ENCODE results near the gene EEFSEC. TPM values are rescaled to one million over a fixed set of nuclear protein-coding genes. Genes with fewer than 3 reads are reported as not detected.

Gene EEFSEC
- total RNA-seq, 1 experiment from 2014 or later, result 37.7 TPM

DNA sequence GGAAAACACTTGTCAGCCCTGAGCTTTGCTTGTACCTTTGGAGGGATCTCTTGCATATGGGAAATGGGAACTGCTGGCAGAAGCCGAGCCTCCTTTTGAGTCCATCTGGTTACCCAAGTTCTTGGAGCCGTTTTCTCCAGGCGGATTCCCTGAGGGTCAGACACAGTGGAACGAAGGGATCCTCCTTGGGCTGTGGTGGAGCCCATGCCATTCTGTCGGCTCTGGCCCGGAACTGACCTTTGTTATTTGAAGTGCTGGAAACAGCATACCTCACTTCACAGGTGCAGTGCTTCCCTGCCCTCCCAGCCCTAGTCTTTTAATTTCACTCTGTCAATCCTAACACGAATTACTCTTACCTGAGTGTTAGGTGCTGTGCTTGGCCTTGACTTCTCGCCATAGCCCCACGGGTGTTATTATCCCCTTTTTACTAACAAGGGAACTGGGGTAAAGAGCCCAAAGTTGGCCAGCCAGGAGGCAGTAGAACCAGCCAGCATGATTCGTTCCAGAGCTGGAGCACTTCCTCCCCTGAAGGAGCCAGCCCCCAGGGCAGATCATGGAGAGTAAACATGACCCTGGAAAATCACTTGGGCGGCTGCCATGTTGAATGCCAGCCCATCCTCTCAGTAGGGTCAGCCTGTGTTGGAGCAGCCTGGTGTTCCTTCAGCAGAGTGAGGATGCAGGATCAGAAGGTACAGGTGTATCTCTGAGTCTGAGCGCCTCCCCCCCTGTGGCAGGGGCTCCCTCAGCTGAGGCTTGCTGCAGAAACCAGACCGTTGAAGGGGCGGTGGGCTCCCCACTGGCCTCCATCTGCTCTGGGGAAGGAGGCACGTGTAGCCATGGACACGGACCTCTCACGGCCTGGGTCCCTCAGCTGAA lies 170.2 kb downstream of the EEFSEC start:
- TF ChIP-seq, protein P1, sequence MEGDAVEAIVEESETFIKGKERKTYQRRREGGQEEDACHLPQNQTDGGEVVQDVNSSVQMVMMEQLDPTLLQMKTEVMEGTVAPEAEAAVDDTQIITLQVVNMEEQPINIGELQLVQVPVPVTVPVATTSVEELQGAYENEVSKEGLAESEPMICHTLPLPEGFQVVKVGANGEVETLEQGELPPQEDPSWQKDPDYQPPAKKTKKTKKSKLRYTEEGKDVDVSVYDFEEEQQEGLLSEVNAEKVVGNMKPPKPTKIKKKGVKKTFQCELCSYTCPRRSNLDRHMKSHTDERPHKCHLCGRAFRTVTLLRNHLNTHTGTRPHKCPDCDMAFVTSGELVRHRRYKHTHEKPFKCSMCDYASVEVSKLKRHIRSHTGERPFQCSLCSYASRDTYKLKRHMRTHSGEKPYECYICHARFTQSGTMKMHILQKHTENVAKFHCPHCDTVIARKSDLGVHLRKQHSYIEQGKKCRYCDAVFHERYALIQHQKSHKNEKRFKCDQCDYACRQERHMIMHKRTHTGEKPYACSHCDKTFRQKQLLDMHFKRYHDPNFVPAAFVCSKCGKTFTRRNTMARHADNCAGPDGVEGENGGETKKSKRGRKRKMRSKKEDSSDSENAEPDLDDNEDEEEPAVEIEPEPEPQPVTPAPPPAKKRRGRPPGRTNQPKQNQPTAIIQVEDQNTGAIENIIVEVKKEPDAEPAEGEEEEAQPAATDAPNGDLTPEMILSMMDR (IDR thresholded peaks at IDR 0.05; ENCODE audit: unreplicated experiment), result no peak
- Mint-ChIP-seq H3K4me1 (ENCODE audit: low read depth, unreplicated experiment) (no peaks in the 10 kb centered on the region), H3K4me3 (ENCODE audit: low read depth, unreplicated experiment) (no peak overlapping the region), H3K9me3 (ENCODE audit: low read depth, unreplicated experiment) (no peaks in the 10 kb centered on the region), H3K36me3 (ENCODE audit: insufficient read depth, unreplicated experiment) (no peaks in the 10 kb centered on the region), H3K27me3 (ENCODE audit: unreplicated experiment) (no peaks in the 10 kb centered on the region), H3K27ac (ENCODE audit: unreplicated experiment) (no peak overlapping the region)
- BruUV-seq (replicated peaks), result no TSS peak
- CTCF ChIA-PET, result interaction anchor here (0.6 kb wide), 1 partner anchor 458 kb away, joined by 3 read pairs; no protein-coding TSS in a partner anchor
- intact Hi-C loops (cut with micrococcal nuclease; ENCODE audit: unreplicated experiment), result loop anchor here (10.0 kb wide), 1 partner anchor 149 kb away; no protein-coding TSS in a partner anchor
- no peak for DNase-seq

DNA sequence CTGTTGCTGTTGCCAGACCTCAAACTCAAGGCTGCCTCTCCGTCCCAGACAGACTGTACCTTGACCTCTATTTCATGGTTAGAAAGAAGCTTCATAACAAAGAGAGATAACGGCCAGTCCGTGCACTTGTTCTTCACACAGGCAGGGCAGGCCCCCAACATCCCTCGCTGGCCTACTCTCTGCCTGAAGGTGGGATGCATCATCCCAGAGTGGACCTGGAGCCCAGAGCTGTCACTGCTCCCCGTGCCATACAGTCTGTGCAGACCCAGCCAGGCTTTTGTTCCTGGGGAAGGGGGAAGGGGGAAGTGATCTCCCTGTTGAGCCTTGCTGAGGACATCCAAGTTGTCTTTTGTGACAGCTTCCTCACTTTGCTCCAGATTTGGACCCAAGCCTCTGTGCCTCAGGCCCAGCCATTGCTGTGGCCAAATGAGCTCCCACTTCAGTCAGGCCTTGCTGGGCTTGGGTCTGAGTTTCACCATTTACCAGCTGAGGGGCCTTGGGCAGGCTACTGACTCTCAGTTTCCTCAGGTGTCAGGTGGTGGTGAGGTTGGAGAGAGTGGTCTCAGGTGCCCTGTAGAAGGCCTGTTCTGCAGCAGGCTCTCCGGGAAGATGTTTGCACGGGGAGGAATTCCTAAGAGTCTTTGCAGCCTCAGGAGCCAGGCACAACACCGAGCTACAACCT lies 171.8 kb downstream of the EEFSEC start:
- intact Hi-C loops (cut with micrococcal nuclease; ENCODE audit: unreplicated experiment), result loop anchor here (10.0 kb wide), 1 partner anchor 150 kb away; no protein-coding TSS in a partner anchor
- H3K36me3 Mint-ChIP-seq (ENCODE audit: insufficient read depth, unreplicated experiment), result no peaks in the 10 kb centered on the region
- TF ChIP-seq, protein P1 (IDR thresholded peaks at IDR 0.05; ENCODE audit: unreplicated experiment), result no peak
- H3K9me3 Mint-ChIP-seq (ENCODE audit: low read depth, unreplicated experiment), result no peaks in the 10 kb centered on the region
- no peak for DNase-seq
- H3K27ac Mint-ChIP-seq (ENCODE audit: unreplicated experiment), result no peak overlapping the region
- no peaks in the 10 kb centered on the region for H3K27me3 Mint-ChIP-seq (ENCODE audit: unreplicated experiment)
- CTCF ChIA-PET, result no interaction called here
- H3K4me3 Mint-ChIP-seq (ENCODE audit: low read depth, unreplicated experiment), result no peak overlapping the region
- no TSS peak for BruUV-seq (replicated peaks)
- no peaks in the 10 kb centered on the region for H3K4me1 Mint-ChIP-seq (ENCODE audit: low read depth, unreplicated experiment)

DNA sequence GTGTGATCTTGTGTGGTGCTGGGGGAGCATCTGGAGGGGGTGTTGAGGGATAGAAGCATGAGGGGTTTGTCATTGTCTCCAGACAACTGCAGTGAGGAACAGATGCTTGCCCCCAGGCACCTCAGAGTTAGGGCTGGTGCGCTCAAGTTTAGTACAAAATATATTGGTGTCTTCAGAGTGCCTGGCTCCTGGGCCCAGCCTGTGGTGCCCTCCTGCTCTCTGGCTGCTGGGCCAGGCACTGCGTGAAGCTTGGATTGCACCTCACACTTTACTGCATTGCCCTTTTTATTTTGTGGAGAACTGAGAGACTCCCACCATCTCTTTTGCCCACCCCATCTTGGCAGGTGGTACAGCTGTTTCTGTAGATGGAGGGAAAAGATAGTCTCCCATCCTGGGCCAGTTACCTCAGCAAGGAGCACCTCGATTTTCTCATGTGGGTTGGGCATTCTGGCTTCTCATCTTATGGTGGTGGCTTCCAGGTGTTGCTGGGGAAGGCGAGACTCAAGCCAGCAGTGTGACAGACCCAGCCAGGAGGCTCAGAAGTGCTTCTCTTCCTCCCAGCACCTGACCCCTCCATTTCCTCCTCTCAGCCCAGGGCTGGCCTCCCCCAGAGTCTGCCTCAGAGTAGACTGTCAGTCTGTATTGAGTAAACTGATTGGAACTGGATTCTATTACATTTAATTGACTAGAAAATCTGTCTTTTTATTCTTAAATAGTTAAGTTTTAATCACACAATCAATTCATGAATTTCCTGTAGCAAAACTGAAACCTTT lies 173.0 kb downstream of the EEFSEC start:
- H3K9me3 Mint-ChIP-seq (ENCODE audit: low read depth, unreplicated experiment), result no peaks in the 10 kb centered on the region
- H3K4me3 Mint-ChIP-seq (ENCODE audit: low read depth, unreplicated experiment), result no peak overlapping the region
- no peaks in the 10 kb centered on the region for H3K27me3 Mint-ChIP-seq (ENCODE audit: unreplicated experiment)
- no TSS peak for BruUV-seq (replicated peaks)
- intact Hi-C loops (cut with micrococcal nuclease; ENCODE audit: unreplicated experiment), result loop anchor here (10.0 kb wide), 1 partner anchor 151 kb away; no protein-coding TSS in a partner anchor
- DNase-seq, result no peak
- no peaks in the 10 kb centered on the region for H3K36me3 Mint-ChIP-seq (ENCODE audit: insufficient read depth, unreplicated experiment)
- no peaks in the 10 kb centered on the region for H3K4me1 Mint-ChIP-seq (ENCODE audit: low read depth, unreplicated experiment)
- no peak overlapping the region for H3K27ac Mint-ChIP-seq (ENCODE audit: unreplicated experiment)
- TF ChIP-seq, protein P1 (IDR thresholded peaks at IDR 0.05; ENCODE audit: unreplicated experiment), result no peak
- CTCF ChIA-PET, result interaction anchor here (0.6 kb wide), 1 partner anchor 1810 kb away, joined by 3 read pairs; no protein-coding TSS in a partner anchor

DNA sequence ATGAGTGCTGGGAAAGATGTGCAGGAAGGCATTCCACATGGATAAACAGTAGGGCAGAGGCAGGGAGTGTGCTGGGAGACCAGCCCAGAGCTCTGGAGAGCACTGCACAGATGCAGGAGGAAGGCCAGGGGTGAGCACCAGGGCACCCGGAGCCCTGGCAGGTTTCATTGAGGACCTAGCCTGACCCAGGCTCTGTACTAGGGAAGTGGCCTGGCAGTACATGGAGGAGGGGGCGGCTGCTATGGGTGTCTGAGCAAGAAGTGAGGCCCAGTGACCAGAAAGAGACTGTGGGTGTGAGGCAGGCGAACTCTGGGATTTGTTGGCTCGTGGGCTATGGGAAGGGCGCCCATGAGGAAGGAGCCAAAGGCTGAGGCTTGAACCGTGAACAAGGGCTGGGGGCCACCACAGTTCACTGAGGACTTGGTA lies 174.3 kb downstream of the EEFSEC start:
- TF ChIP-seq, protein P1 (IDR thresholded peaks at IDR 0.05; ENCODE audit: unreplicated experiment), result no peak
- no peak overlapping the region for H3K27ac Mint-ChIP-seq (ENCODE audit: unreplicated experiment)
- H3K36me3 Mint-ChIP-seq (ENCODE audit: insufficient read depth, unreplicated experiment), result no peaks in the 10 kb centered on the region
- no peaks in the 10 kb centered on the region for H3K4me1 Mint-ChIP-seq (ENCODE audit: low read depth, unreplicated experiment)
- CTCF ChIA-PET, result no interaction called here
- intact Hi-C loops (cut with micrococcal nuclease; ENCODE audit: unreplicated experiment), result loop anchor here (10.0 kb wide), 1 partner anchor 153 kb away; no protein-coding TSS in a partner anchor
- no TSS peak for BruUV-seq (replicated peaks)
- H3K9me3 Mint-ChIP-seq (ENCODE audit: low read depth, unreplicated experiment), result no peaks in the 10 kb centered on the region
- H3K4me3 Mint-ChIP-seq (ENCODE audit: low read depth, unreplicated experiment), result no peak overlapping the region
- no peak for DNase-seq
- H3K27me3 Mint-ChIP-seq (ENCODE audit: unreplicated experiment), result no peaks in the 10 kb centered on the region

Measured in Calu3 (cell line).